NT2/D1 (cell line): ENCODE results near the gene DIS3L2.

Experiments used
- DNase-seq: peaks from one replicate; pipeline ENCODE4 v3.0.0-alpha.2; 2011; ENCODE audit warnings: low read depth, low spot score
- H3K27me3 ChIP-seq: 2 replicates; pipeline ENCODE4 v1.6.0; 2011; ENCODE audit warnings: mild to moderate bottlenecking; ENCODE audit not compliant: insufficient read length, insufficient read depth
- H3K36me3 ChIP-seq: 2 replicates; pipeline ENCODE4 v1.6.1; 2011; ENCODE audit warnings: mild to moderate bottlenecking, low read length, mixed read lengths; ENCODE audit not compliant: insufficient read depth, insufficient read length
- H3K4me1 ChIP-seq: 2 replicates; pipeline ENCODE4 v1.5.1; 2011; ENCODE audit not compliant: insufficient read depth, insufficient read length
- H3K4me3 ChIP-seq: 2 replicates; pipeline ENCODE4 v1.5.1; 2011; ENCODE audit warnings: low read depth; ENCODE audit not compliant: insufficient read length
- H3K9ac ChIP-seq: 2 replicates; pipeline ENCODE4 v1.6.0; 2011; ENCODE audit warnings: low read depth; ENCODE audit not compliant: insufficient read length
- H3K9me3 ChIP-seq: 2 replicates; pipeline ENCODE4 v1.5.1; 2011; ENCODE audit warnings: mild to moderate bottlenecking, low read length; ENCODE audit not compliant: insufficient read depth
- SUZ12 ChIP-seq: IDR thresholded peaks from 2 replicates; pipeline ENCODE4 v1.6.1; 2011; ENCODE audit not compliant: insufficient read length, insufficient read depth; ENCODE audit errors: extremely low read depth
- YY1 ChIP-seq: IDR thresholded peaks from 2 replicates; pipeline ENCODE4 v1.6.1; 2011; ENCODE audit not compliant: insufficient read length, insufficient read depth
- ZNF274 ChIP-seq: IDR thresholded peaks from 2 replicates; pipeline ENCODE4 v1.6.1; 2011; ENCODE audit warnings: mild to moderate bottlenecking, low read depth, low read length

DIS3L2 gene

GRCh38 chr2:232076272-232076671 lies 114.8 kb downstream of the DIS3L2 start:
- DNase-seq = no peak
- TF ChIP-seq YY1 (no peak), SUZ12 (no peak), ZNF274 (no peak)
- Histone ChIP-seq H3K36me3 (no peaks in the 10 kb centered on the region), H3K4me1 (no peaks in the 10 kb centered on the region), H3K9me3 (no peaks in the 10 kb centered on the region), H3K27me3 (no peaks in the 10 kb centered on the region), H3K4me3 (no peak overlapping the region), H3K9ac (no peak overlapping the region)

GRCh38 chr2:232076736-232077135 lies 115.2 kb downstream of the DIS3L2 start:
- Histone ChIP-seq H3K36me3 (no peaks in the 10 kb centered on the region), H3K4me3 (no peak overlapping the region), H3K9me3 (no peaks in the 10 kb centered on the region), H3K4me1 (no peaks in the 10 kb centered on the region), H3K27me3 (no peaks in the 10 kb centered on the region), H3K9ac (no peak overlapping the region)
- DNase-seq = no peak
- TF ChIP-seq ZNF274 (no peak), YY1 (no peak), SUZ12 (no peak)

- peaks cover 2% of the 10 kb centered on the region for H3K36me3 ChIP-seq
- DNase-seq = no peak
- H3K9ac ChIP-seq = no peak overlapping the region
- peaks cover 12% of the 10 kb centered on the region; the same call in 1 of the 2 replicates for H3K9me3 ChIP-seq
- no peak for TF ChIP-seq ZNF274
- no peak for TF ChIP-seq YY1
- TF ChIP-seq SUZ12 = no peak
- H3K4me1 ChIP-seq = no peaks in the 10 kb centered on the region
- no peaks in the 10 kb centered on the region for H3K27me3 ChIP-seq
- no peak overlapping the region for H3K4me3 ChIP-seq
These were observed 123.7 kb downstream of the DIS3L2 start for GRCh38 chr2:232085164-232085563.

- peaks cover 12% of the 10 kb centered on the region; the same call in 1 of the 2 replicates for H3K9me3 ChIP-seq
- no peaks in the 10 kb centered on the region for H3K27me3 ChIP-seq
- H3K9ac ChIP-seq = no peak overlapping the region
- no peak for TF ChIP-seq ZNF274
- TF ChIP-seq SUZ12 = no peak
- H3K36me3 ChIP-seq = peaks cover 2% of the 10 kb centered on the region
- no peak for DNase-seq
- H3K4me1 ChIP-seq = no peaks in the 10 kb centered on the region
- no peak overlapping the region for H3K4me3 ChIP-seq
These were observed 124.4 kb downstream of the DIS3L2 start for GRCh38 chr2:232085826-232086425.

GRCh38 chr2:232088771-232089170 lies 127.3 kb downstream of the DIS3L2 start:
- no peak for TF ChIP-seq SUZ12
- TF ChIP-seq ZNF274 = no peak
- no peak for TF ChIP-seq YY1
- no peaks in the 10 kb centered on the region for H3K4me1 ChIP-seq
- H3K4me3 ChIP-seq = no peak overlapping the region
- H3K9me3 ChIP-seq = no peaks in the 10 kb centered on the region
- DNase-seq = no peak
- peaks cover 2% of the 10 kb centered on the region for H3K36me3 ChIP-seq
- no peaks in the 10 kb centered on the region for H3K27me3 ChIP-seq
- H3K9ac ChIP-seq = no peak overlapping the region

- no peaks in the 10 kb centered on the region for H3K4me1 ChIP-seq
- TF ChIP-seq YY1 = no peak
- TF ChIP-seq ZNF274 = no peak
- TF ChIP-seq SUZ12 = no peak
- no peaks in the 10 kb centered on the region; the same call in 1 of the 2 replicates for H3K9me3 ChIP-seq
- H3K36me3 ChIP-seq = no peaks in the 10 kb centered on the region
- no peaks in the 10 kb centered on the region for H3K27me3 ChIP-seq
- DNase-seq = no peak
- no peak overlapping the region for H3K4me3 ChIP-seq
- H3K9ac ChIP-seq = no peak overlapping the region
These were observed 132.7 kb downstream of the DIS3L2 start for GRCh38 chr2:232094201-232094600.

GRCh38 chr2:232094883-232095282 lies 133.4 kb downstream of the DIS3L2 start:
- Histone ChIP-seq H3K36me3 (no peaks in the 10 kb centered on the region), H3K4me3 (no peak overlapping the region), H3K27me3 (no peaks in the 10 kb centered on the region), H3K9me3 (no peaks in the 10 kb centered on the region; the same call in 1 of the 2 replicates), H3K9ac (no peak overlapping the region), H3K4me1 (no peaks in the 10 kb centered on the region)
- TF ChIP-seq YY1 (no peak), SUZ12 (no peak), ZNF274 (no peak)
- no peak for DNase-seq
